GM12872 (cell line): ENCODE measurements around the gene RENBP.

Source experiments
- CTCF ChIP-seq: IDR thresholded peaks from 3 replicates; pipeline ENCODE4 v1.5.1; 2011; ENCODE audit warnings: low read depth, mild to moderate bottlenecking, low read length, moderate library complexity; ENCODE audit not compliant: insufficient read depth

The RENBP gene

GRCh38 chrX:153969125-153969903, 24.9 kb upstream of the RENBP start:
- 0 out of 3 replicates have a peak, but pooled peaks have one; percentile 3 for TF ChIP-seq CTCF

GRCh38 chrX:153968754-153969124, 24.3 kb upstream of the RENBP start:
- peak; percentile 51; the same call in 1 of the 3 replicates for TF ChIP-seq CTCF

- no peak for TF ChIP-seq CTCF
Measured at GRCh38 chrX:153968255-153968654, 23.8 kb upstream of the RENBP start.

- no peak for TF ChIP-seq CTCF
Measured at GRCh38 chrX:153967536-153968224, 23.2 kb upstream of the RENBP start.

- TF ChIP-seq CTCF, result no peak
Measured at GRCh38 chrX:153966841-153967535, 22.5 kb upstream of the RENBP start.

DNA sequence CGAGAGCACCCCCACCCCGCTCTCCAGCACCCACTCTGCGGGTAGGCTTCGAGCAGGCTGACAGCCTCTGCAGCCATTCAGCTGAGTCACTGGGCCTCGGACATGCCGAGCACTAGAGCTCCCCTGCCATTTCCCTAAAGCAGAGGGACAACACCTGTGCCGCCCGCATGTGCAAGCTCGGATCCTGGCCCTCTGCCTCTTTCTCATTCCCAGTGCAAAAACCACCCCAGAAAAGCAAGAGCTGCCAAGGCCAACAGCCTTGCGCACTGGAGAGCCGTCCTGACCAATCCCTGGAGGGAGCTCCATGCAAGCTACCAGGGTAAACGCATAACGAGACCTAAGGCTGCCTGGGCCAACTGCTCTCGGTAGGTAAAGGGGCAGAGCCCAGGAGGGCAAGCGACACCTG, 21.8 kb upstream of the RENBP start:
- TF ChIP-seq CTCF, result no peak

DNA sequence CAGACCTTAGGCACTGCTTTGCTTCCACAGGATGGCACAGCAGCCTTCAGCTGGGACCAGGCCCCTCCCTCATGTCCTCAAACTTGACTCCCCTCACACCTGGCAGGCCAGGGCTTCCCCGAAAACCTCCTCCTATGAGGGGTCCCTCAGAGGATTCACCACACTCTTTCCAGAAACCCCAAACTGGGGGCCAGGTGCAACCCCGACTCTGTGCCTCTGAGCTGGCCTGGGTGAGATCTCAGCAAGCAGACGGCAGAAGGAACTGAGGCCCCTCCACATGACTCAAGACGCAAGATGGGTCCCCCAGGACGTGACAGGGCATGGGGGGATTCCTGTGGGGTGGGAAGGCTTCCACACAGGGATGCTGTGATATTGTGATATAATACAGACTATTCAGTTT, 21.0 kb upstream of the RENBP start:
- no peak for TF ChIP-seq CTCF
